Retinal pigment epithelial cell (primary cell): Measurements from ENCODE around the gene TLE3.

Experiments used
- DNase-seq: peaks from one replicate; pipeline ENCODE4 v3.0.0-alpha.2; 2010; ENCODE audit warnings: low read depth
- H3K4me3 ChIP-seq: 2 replicates; pipeline ENCODE4 v1.5.1; 2011; ENCODE audit warnings: mild to moderate bottlenecking, low read length, control low read depth, moderate library complexity
- CTCF ChIP-seq: conservative IDR thresholded peaks from 2 replicates; pipeline ENCODE4 v1.5.1; 2011; ENCODE audit warnings: low read depth, low read length, control low read depth, inconsistent platforms

Gene TLE3

DNA sequence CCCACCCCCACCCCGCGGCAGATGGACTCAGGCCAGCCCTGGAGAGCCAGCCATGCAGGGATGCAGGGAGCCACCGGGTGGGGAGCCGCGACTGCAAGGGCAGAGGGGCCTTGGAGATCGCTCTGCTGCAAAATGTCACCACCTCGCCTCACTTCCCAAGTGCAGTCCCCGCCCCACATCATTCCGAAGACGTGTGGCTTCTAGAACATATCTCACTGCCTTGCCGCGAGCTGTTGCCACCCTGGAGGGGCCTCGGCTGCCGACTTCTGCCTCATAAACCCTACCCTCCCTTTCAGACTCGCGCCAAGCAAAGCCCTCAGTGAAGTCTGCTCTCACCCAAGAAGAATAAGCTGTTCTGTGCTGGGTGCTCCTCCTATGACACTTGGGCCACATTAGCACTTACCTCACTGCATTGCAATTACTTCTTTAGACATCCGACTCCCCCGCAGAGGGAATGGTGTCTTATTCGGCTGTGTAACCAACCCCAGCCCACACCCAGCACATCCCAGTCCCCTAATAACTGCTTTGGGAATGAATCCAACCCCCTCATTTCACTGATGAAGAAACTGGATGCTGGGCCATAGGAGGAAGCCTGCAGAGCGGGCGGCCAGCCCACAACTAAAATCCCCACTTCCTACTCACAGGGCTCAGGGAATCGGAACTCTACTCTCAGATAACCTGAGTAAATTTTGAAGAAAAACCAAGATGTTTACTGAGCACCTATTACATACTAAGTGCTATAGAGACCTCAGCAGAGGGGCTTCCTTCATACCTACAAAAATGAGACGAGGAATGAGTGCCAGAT lies 8.6 kb downstream of the TLE3 start:
- TF ChIP-seq CTCF = no peak
- no peak overlapping the region for H3K4me3 ChIP-seq
- DNase-seq = no peak

DNA sequence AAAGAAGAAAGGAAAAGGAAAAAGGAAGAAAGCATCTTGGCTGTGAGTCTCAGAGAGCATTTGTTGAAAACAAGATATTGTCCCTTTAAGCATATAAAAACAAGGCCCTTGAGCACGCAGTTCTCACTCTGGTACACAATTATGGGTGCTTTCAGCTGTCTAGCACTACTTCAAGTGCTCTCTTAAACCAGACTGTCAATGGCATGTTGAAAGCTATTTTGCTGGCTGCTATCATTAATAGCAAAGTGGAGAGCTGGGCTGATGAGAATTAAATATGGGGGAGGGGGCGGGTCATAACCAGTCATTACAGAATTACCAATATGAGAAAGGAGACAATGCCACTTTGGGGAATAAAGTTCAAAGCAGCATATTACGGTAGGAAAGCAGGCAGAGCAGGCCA lies 9.3 kb downstream of the TLE3 start:
- no peak for TF ChIP-seq CTCF
- no peak for DNase-seq
- no peak overlapping the region for H3K4me3 ChIP-seq

GRCh38 chr15:70087708-70088352 lies 9.9 kb downstream of the TLE3 start:
- no peak for TF ChIP-seq CTCF
- H3K4me3 ChIP-seq = no peak overlapping the region
- no peak for DNase-seq

DNA sequence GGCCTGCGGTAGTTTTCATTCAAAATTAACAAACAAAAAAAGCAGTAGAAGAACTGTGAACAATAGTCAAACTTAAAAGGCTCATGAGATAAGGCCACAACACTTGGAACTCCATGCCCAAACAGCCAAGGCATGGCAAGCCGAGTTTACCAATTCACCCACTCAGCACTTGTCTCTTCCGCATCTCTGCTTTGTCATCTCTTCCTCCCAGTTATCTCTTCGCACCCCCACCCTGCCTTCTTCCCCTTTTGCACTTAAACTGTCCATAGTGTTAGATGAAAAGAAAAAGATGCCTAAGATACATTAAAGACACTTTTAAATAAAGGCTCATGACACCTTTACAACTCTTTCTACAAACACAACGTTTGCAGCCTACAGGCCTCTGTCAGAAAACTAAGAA lies 11.1 kb downstream of the TLE3 start:
- DNase-seq = no peak
- no peak overlapping the region for H3K4me3 ChIP-seq
- TF ChIP-seq CTCF = no peak

- TF ChIP-seq CTCF = no peak
- no peak overlapping the region for H3K4me3 ChIP-seq
- no peak for DNase-seq
Observed at GRCh38 chr15:70084461-70084860, 13.3 kb downstream of the TLE3 start.

GRCh38 chr15:70083946-70084345 lies 13.8 kb downstream of the TLE3 start:
- H3K4me3 ChIP-seq = no peak overlapping the region
- DNase-seq = no peak
- no peak for TF ChIP-seq CTCF

- no peak for DNase-seq
- H3K4me3 ChIP-seq = no peak overlapping the region
- no peak for TF ChIP-seq CTCF
Observed at GRCh38 chr15:70083418-70083817, 14.3 kb downstream of the TLE3 start.
